GM12875 (cell line): Measurements from ENCODE around the gene MB21D2.

Source experiments
- H3K4me3 ChIP-seq: one replicate; pipeline ENCODE4 v1.5.1; 2011; ENCODE audit warnings: low read depth, low read length, control low read depth
- CTCF ChIP-seq: IDR thresholded peaks from 2 replicates; pipeline ENCODE4 v1.5.1; 2011; ENCODE audit warnings: low read depth, mild to moderate bottlenecking, control low read depth, inconsistent platforms, low read length, moderate library complexity, borderline replicate concordance; ENCODE audit not compliant: insufficient read depth

Gene MB21D2

DNA sequence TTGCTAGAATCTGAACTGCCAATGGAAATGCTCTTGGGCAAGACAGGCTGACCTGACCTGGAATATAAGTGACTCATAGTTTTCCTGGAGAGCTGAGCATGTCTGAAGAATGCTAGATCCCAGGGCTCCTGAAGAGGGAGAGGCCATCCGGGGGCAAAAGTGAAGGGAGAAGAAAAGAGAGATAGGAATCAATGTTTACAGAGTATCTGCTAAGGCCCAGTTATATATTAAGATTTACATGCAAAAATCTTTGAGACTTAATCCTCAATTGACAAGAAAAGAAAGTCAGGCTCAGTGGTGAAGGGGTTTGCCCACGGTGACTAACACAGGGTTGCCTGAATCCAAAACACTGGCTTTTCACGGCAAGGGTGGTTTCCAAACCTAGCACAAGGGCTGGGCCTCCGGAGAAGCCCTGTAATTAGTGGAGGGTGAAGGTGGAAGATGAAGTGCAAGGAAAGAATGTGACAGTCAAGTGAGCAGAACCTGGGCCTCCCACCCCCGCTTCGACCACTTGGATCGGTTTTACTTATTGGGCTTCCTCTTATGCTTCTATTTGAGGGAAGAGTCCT is 98.6 kb downstream of the MB21D2 start:
- no peak overlapping the region for H3K4me3 ChIP-seq
- TF ChIP-seq CTCF, result no peak

- TF ChIP-seq CTCF, result no peak
These were observed 99.5 kb downstream of the MB21D2 start for GRCh38 chr3:192818126-192818525.

DNA sequence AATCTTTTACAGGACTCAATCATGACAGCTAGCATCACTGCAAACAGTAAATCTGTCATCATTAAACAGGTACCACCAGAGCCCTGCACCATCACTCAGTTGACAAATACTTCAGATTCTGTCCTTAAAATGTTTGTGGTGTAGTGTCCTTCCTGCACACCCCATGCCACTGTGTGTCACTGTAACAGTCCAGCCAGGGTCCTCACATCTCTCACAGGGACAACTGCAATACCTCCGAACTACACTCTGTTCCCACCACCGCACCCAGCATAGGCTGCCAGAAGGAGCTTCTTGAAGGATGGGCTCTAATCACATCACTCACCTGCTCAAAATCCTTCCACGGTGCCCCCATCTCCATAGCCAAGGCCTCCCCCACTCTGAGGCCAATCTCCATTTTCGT is 100.2 kb downstream of the MB21D2 start:
- H3K4me3 ChIP-seq, result no peak overlapping the region
- TF ChIP-seq CTCF, result no peak

More at GRCh38 chr3:192818126-192818525, 99.5 kb downstream of the MB21D2 start:
- no peak overlapping the region for H3K4me3 ChIP-seq

GRCh38 chr3:192817053-192817452 is 100.6 kb downstream of the MB21D2 start:
- TF ChIP-seq CTCF, result no peak
- H3K4me3 ChIP-seq, result no peak overlapping the region

DNA sequence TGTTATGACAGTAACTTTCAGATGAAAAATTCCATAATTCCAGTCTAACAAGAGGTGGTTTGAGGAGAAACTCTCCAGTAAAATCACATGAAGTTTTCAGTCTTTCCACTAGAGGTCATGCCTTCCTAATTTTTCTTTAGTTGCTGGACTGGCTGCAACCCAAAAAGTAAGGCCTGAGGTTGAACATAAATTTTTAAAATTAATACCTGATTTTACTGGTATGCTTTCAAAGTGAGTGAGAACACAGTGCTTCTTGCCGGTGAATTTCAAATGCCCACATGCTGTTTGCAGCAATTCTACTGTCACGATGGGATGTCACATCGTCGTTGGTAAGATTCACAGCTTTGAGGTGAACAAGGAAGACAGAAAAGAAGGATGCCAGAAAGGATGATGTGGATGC is 101.3 kb downstream of the MB21D2 start:
- peak; percentile 49 for TF ChIP-seq CTCF
- no peak overlapping the region for H3K4me3 ChIP-seq

DNA sequence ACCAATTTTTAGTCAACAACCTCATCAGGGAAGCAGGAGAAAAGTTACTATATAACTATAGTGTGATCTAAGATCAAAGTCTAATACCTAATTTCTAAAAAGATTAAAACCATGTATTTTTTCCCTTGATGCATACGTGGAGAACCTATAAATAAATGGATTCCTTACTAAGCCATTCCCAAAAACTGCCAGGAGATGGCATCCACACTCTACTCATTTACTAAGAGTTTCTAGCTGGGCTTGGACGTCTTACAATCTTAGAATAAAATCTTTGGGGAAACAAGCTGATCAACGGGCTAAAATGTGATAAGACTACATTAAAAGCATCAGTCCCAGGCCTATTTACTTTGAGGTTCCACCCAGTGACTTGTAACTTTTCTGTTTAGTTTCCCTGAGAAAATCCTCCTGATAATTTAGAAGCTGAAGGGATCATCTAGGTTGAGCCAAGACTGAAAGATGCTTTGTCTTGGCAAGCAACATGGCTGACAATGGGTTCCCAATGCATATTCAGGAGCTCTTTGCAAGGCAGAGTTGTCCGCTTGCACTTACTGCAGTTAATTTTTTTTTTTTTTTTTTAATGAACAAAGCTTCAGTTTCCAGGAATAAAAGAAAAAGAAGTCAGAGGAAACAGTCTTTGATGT is 104.8 kb downstream of the MB21D2 start:
- peak; percentile 15; the same call in 1 of the 2 replicates for TF ChIP-seq CTCF
- no peak overlapping the region for H3K4me3 ChIP-seq

GRCh38 chr3:192805711-192806110 is 111.9 kb downstream of the MB21D2 start:
- no peak overlapping the region for H3K4me3 ChIP-seq
- TF ChIP-seq CTCF, result no peak
